SK-N-SH (cell line): Measurements from ENCODE around the gene ARAP2. TPM values are rescaled to one million over a fixed set of nuclear protein-coding genes. Genes with fewer than 3 reads are reported as not detected.

Source experiments
- CTCF ChIA-PET: fragments of 300-600, 350-600 bp; formaldehyde crosslinking; extraction: SDS; loops from one replicate; lab custom pipeline; 2021; lab: Yijun Ruan, JAX
- POLR2A ChIA-PET: fragments of 350-600 bp; sonication (Branson Sonifier 250); formaldehyde crosslinking; extraction: SDS; loops from one replicate; lab custom pipeline; 2020; ENCODE audit warnings: antibody characterized with exemption, inconsistent platforms; lab: Yijun Ruan, JAX
- DNase-seq: peaks from one replicate; pipeline ENCODE4 v3.0.0; 2012
- H2AFZ ChIP-seq: fragments of 200-600 bp; sonication (generic); 2 replicates; pipeline ENCODE4 v1.8.1; 2016; ENCODE audit warnings: antibody characterized with exemption, mild to moderate bottlenecking, low read depth
- H3F3A ChIP-seq: fragments of 200-600 bp; sonication (generic); replicated peaks from 2 replicates; pipeline ENCODE3; 2016; ENCODE audit warnings: antibody characterized with exemption, mild to moderate bottlenecking; ENCODE audit not compliant: insufficient read depth
- H3K27ac ChIP-seq, 2 experiments: fragments of 200-500 bp in 1 of 2; fragments of 200-600 bp in 1 of 2; sonication (Bioruptor generic) in 1 of 2; sonication (generic), shearing (Covaris generic) in 1 of 2; 2 replicates each; pipeline versions ENCODE4 v1.5.1 to v1.6.1; 2014 to 2016; ENCODE audit warnings: low read depth in 2 of 2, inconsistent platforms in 1 of 2, low read length in 1 of 2, mild to moderate bottlenecking in 1 of 2, mixed read lengths in 1 of 2
- H3K27me3 ChIP-seq: fragments of 200-600 bp; sonication (generic), shearing (Covaris generic); 2 replicates; pipeline ENCODE4 v1.6.1; 2016; ENCODE audit warnings: mixed run types; ENCODE audit not compliant: insufficient read depth
- H3K36me3 ChIP-seq, 2 experiments: fragments of 200-500 bp in 1 of 2; fragments of 200-600 bp in 1 of 2; sonication (Bioruptor generic) in 1 of 2; sonication (generic) in 1 of 2; replicated peaks in 1 of 2; 2 replicates each; pipeline versions ENCODE3 to v1.5.1; 2014 to 2016; ENCODE audit warnings: low read length in 1 of 2, mild to moderate bottlenecking in 1 of 2; ENCODE audit not compliant: insufficient read depth in 2 of 2, control insufficient read depth in 1 of 2
- H3K4me1 ChIP-seq, 2 experiments: fragments of 200-500 bp in 1 of 2; fragments of 200-600 bp in 1 of 2; sonication (Bioruptor generic) in 1 of 2; sonication (generic), shearing (Covaris generic) in 1 of 2; 2 replicates each; pipeline versions ENCODE4 v1.5.1 to v1.6.1; 2014 to 2016; ENCODE audit warnings: low read depth in 1 of 2, low read length in 1 of 2, mixed run types in 1 of 2; ENCODE audit not compliant: insufficient read depth in 2 of 2, control insufficient read depth in 1 of 2
- H3K4me2 ChIP-seq: fragments of 200-600 bp; sonication (generic), shearing (Covaris generic); 2 replicates; pipeline ENCODE4 v1.6.1; 2017; ENCODE audit warnings: mixed run types
- H3K4me3 ChIP-seq, 2 experiments: fragments of 200-500 bp in 1 of 2; fragments of 200-600 bp in 1 of 2; sonication (Bioruptor generic) in 1 of 2; sonication (generic), shearing (Covaris generic) in 1 of 2; 2 replicates each; pipeline versions ENCODE4 v1.5.1 to v1.8.1; 2014 to 2016; ENCODE audit warnings: low read depth in 2 of 2, inconsistent platforms in 1 of 2, low read length in 1 of 2, mild to moderate bottlenecking in 1 of 2, mixed read lengths in 1 of 2, moderate library complexity in 1 of 2
- H3K79me2 ChIP-seq: fragments of 200-600 bp; sonication (generic); 2 replicates; pipeline ENCODE4 v1.8.1; 2017; ENCODE audit warnings: mild to moderate bottlenecking; ENCODE audit not compliant: insufficient read depth
- H3K9ac ChIP-seq: fragments of 200-600 bp; sonication (generic); 2 replicates; pipeline ENCODE4 v1.6.1; 2017; ENCODE audit warnings: mixed run types
- H3K9me2 ChIP-seq: fragments of 200-600 bp; sonication (generic); 2 replicates; pipeline ENCODE4 v1.6.1; 2017; ENCODE audit warnings: mixed run types
- H3K9me3 ChIP-seq: fragments of 200-600 bp; sonication (generic); 2 replicates; pipeline ENCODE4 v1.6.1; 2017; ENCODE audit warnings: mixed run types, mild to moderate bottlenecking, moderate library complexity
- H4K20me1 ChIP-seq: fragments of 200-600 bp; sonication (generic); 2 replicates; pipeline ENCODE4 v1.6.1; 2017; ENCODE audit warnings: mild to moderate bottlenecking, mixed run types; ENCODE audit not compliant: insufficient read depth
- CTCF ChIP-seq: fragments of 200-600 bp; sonication (generic); IDR thresholded peaks from 2 replicates; pipeline ENCODE4 v1.6.1; 2017; ENCODE audit warnings: antibody characterized with exemption, mild to moderate bottlenecking, moderate library complexity
- EZH2phosphoT487 ChIP-seq: fragments of 200-600 bp; sonication (generic); IDR thresholded peaks from 2 replicates; pipeline ENCODE4 v1.6.1; 2017; ENCODE audit warnings: low read depth, mixed run types, mild to moderate bottlenecking, antibody characterized with exemption, moderate library complexity, borderline replicate concordance
- FOSL2 ChIP-seq: IDR thresholded peaks from 2 replicates; pipeline ENCODE4 v1.4.0; 2012; ENCODE audit warnings: low read depth, mild to moderate bottlenecking, moderate library complexity, borderline replicate concordance
- GATA2 ChIP-seq: sonication (generic); formaldehyde crosslinking; IDR thresholded peaks from 2 replicates; pipeline ENCODE4 v1.5.0; 2020; ENCODE audit warnings: mild to moderate bottlenecking, missing genetic modification reagents
- JUND ChIP-seq: IDR thresholded peaks from 2 replicates; pipeline ENCODE4 v1.4.0; 2012
- RXRA ChIP-seq: IDR thresholded peaks from 2 replicates; pipeline ENCODE4 v1.4.0; 2012; ENCODE audit warnings: low read depth, mild to moderate bottlenecking, borderline replicate concordance
- SMC3 ChIP-seq: IDR thresholded peaks from 2 replicates; pipeline ENCODE4 v1.6.1; 2012; ENCODE audit warnings: low read depth, low read length, improper control_type of control experiment
- TAF1 ChIP-seq: IDR thresholded peaks from 2 replicates; pipeline ENCODE4 v1.6.1; 2012; ENCODE audit warnings: low read depth, mild to moderate bottlenecking, low read length, moderate library complexity, borderline replicate concordance
- TCF12 ChIP-seq: IDR thresholded peaks from 2 replicates; pipeline ENCODE4 v1.4.0; 2012
- USF2 ChIP-seq: fragments of 150-350 bp; IDR thresholded peaks from 2 replicates; pipeline ENCODE4 v1.6.1; 2017; ENCODE audit warnings: antibody characterized with exemption, low read length, low read depth, borderline replicate concordance
- YY1 ChIP-seq: IDR thresholded peaks from 2 replicates; pipeline ENCODE4 v1.4.0; 2012; ENCODE audit warnings: low read depth, mild to moderate bottlenecking
- WGBS: methylation state at CpG from one replicate; pipeline ENCODE4 v1.1.6; 2017; ENCODE audit warnings: low lambda C conversion rate; 5-methylcytosine and 5-hydroxymethylcytosine counted together
- polyA plus RNA-seq, 3 experiments: library from polyadenylated mRNA; depleted of rRNA; stranded (reverse); fragments of >200 nt; gene quantifications; 2 replicates each; pipeline ENCODE4 v1.2.3, GENCODE V29; 2012
- TF ChIP-seq, protein P1 (sequence below): IDR thresholded peaks from 2 replicates; pipeline ENCODE4 v1.4.0; 2012; ENCODE audit warnings: low read depth, borderline replicate concordance
- TF ChIP-seq, protein P2 (sequence below): IDR thresholded peaks from 2 replicates; pipeline ENCODE4 v1.6.1; 2012; ENCODE audit warnings: mild to moderate bottlenecking, low read depth, low read length, moderate library complexity

ARAP2 gene
- polyA plus RNA-seq, 1 of the 3 experiments (the other 2 are of a cell fraction), result not detected

GRCh38 chr4:36233567-36234266 lies 10.6 kb downstream of the ARAP2 start:
- ChIA-PET CTCF (no interaction called here), POLR2A (no interaction called here)
- Histone ChIP-seq H3K36me3 (no peaks in the 10 kb centered on the region), H3K79me2 (no peaks in the 10 kb centered on the region), H3K9me3 (no peaks in the 10 kb centered on the region), H3K27me3 (no peaks in the 10 kb centered on the region), H2AFZ (no peak overlapping the region), H3K4me1 (no peaks in the 10 kb centered on the region), H3K9me2 (no peaks in the 10 kb centered on the region), H3K27ac (no peak overlapping the region), H3K4me3 (no peak overlapping the region), H3F3A (no peaks in the 10 kb centered on the region), H4K20me1 (no peaks in the 10 kb centered on the region), H3K9ac (no peak overlapping the region), H3K4me2 (no peak overlapping the region)
- no peak for DNase-seq
- 7% methylated on average over 10 of the region's 10 CpGs for WGBS
- no peak for TF ChIP-seq RXRA

DNA sequence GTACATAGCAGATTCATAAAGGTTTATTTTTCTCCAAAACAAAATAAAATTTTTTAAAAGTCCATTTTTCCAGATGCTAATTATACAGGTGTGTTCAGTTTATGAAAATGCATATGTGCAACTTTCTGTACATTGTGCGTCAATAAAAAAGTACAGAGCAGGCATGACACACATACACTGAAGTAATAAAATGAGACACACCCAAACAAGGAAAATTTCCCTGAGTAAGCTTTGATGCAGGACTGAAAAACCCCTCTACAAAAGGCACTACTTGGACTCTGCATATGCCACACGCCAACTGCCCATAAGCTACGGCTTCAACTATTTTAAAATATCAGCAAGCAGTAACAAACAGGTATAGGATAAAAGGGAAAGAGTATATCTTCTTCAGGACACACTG lies 13.8 kb downstream of the ARAP2 start:
- no peaks in the 10 kb centered on the region for H3K27me3 ChIP-seq
- DNase-seq, result no peak
- POLR2A ChIA-PET, result no interaction called here
- H3K27ac ChIP-seq, result no peak overlapping the region
- no peaks in the 10 kb centered on the region for H3K4me1 ChIP-seq
- no peak for TF ChIP-seq TAF1
- TF ChIP-seq, protein P1, sequence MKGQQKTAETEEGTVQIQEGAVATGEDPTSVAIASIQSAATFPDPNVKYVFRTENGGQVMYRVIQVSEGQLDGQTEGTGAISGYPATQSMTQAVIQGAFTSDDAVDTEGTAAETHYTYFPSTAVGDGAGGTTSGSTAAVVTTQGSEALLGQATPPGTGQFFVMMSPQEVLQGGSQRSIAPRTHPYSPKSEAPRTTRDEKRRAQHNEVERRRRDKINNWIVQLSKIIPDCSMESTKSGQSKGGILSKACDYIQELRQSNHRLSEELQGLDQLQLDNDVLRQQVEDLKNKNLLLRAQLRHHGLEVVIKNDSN, result no peak
- no peak for TF ChIP-seq JUND
- no peak for TF ChIP-seq SMC3
- no peak for TF ChIP-seq YY1
- TF ChIP-seq CTCF, result no peak
- no peak for TF ChIP-seq EZH2phosphoT487
- TF ChIP-seq RXRA, result no peak
- TF ChIP-seq, protein P2, sequence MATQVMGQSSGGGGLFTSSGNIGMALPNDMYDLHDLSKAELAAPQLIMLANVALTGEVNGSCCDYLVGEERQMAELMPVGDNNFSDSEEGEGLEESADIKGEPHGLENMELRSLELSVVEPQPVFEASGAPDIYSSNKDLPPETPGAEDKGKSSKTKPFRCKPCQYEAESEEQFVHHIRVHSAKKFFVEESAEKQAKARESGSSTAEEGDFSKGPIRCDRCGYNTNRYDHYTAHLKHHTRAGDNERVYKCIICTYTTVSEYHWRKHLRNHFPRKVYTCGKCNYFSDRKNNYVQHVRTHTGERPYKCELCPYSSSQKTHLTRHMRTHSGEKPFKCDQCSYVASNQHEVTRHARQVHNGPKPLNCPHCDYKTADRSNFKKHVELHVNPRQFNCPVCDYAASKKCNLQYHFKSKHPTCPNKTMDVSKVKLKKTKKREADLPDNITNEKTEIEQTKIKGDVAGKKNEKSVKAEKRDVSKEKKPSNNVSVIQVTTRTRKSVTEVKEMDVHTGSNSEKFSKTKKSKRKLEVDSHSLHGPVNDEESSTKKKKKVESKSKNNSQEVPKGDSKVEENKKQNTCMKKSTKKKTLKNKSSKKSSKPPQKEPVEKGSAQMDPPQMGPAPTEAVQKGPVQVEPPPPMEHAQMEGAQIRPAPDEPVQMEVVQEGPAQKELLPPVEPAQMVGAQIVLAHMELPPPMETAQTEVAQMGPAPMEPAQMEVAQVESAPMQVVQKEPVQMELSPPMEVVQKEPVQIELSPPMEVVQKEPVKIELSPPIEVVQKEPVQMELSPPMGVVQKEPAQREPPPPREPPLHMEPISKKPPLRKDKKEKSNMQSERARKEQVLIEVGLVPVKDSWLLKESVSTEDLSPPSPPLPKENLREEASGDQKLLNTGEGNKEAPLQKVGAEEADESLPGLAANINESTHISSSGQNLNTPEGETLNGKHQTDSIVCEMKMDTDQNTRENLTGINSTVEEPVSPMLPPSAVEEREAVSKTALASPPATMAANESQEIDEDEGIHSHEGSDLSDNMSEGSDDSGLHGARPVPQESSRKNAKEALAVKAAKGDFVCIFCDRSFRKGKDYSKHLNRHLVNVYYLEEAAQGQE, result no peak
- no peak for TF ChIP-seq USF2
- TF ChIP-seq TCF12, result no peak
- TF ChIP-seq GATA2 (CRISPR knock-in tag), result no peak
- TF ChIP-seq FOSL2, result no peak
- H3K79me2 ChIP-seq, result no peaks in the 10 kb centered on the region
- no peak overlapping the region for H2AFZ ChIP-seq
- no peak overlapping the region for H3K4me2 ChIP-seq
- no peaks in the 10 kb centered on the region for H3K36me3 ChIP-seq
- no peaks in the 10 kb centered on the region for H4K20me1 ChIP-seq
- WGBS, result 23% methylated on average over 3 of the region's 3 CpGs
- H3F3A ChIP-seq, result no peaks in the 10 kb centered on the region
- CTCF ChIA-PET, result no interaction called here
- no peaks in the 10 kb centered on the region for H3K9me3 ChIP-seq
- H3K9me2 ChIP-seq, result no peaks in the 10 kb centered on the region
- H3K9ac ChIP-seq, result no peak overlapping the region
- H3K4me3 ChIP-seq, result no peak overlapping the region
